A673 (cell line): Measurements from ENCODE around the gene SRP19. TPM values are rescaled to one million over a fixed set of nuclear protein-coding genes. Genes with fewer than 3 reads are reported as not detected.

Experiments used
- BruUV-seq: library from RNA; stranded (reverse); fragments of 400-500 nt; replicated peaks from 2 replicates; lab custom pipeline; 2021; lab: Mats Ljungman, UMichigan
- CTCF ChIA-PET: fragments of 300-600 bp; sonication (Branson Sonifier 250); formaldehyde crosslinking; loops from one replicate; lab custom pipeline; 2022; ENCODE audit warnings: antibody characterized with exemption; lab: Charles Lee
- POLR2A ChIA-PET: fragments of 300-600 bp; sonication (Branson Sonifier 250); formaldehyde crosslinking; loops from one replicate; lab custom pipeline; 2022; ENCODE audit warnings: antibody characterized with exemption; ENCODE audit not compliant: low non-redundant PET; lab: Charles Lee
- DNase-seq: peaks from one replicate; pipeline ENCODE4 v3.0.0-alpha.2; 2015; ENCODE audit warnings: low spot score
- H3K27ac ChIP-seq: fragments of 200-600 bp; sonication (generic); 2 replicates; pipeline ENCODE4 v1.5.1; 2016; ENCODE audit warnings: mixed run types, low read depth, mild to moderate bottlenecking, mixed read lengths, antibody characterized with exemption, low read length; ENCODE audit not compliant: poor library complexity, severe bottlenecking
- H3K27me3 ChIP-seq: fragments of 200-600 bp; sonication (generic); replicated peaks from 2 replicates; pipeline ENCODE4 v1.6.1; 2017; ENCODE audit warnings: mixed run types, low read depth, mild to moderate bottlenecking, mixed read lengths, antibody characterized with exemption, low read length; ENCODE audit not compliant: insufficient read depth, poor library complexity
- H3K36me3 ChIP-seq: fragments of 200-600 bp; sonication (generic); 2 replicates; pipeline ENCODE4 v1.6.1; 2016; ENCODE audit warnings: mixed run types, mild to moderate bottlenecking, mixed read lengths, antibody characterized with exemption, low read length; ENCODE audit not compliant: insufficient read depth, poor library complexity, severe bottlenecking
- H3K4me1 ChIP-seq: fragments of 200-600 bp; sonication (generic); 2 replicates; pipeline ENCODE4 v1.6.1; 2017; ENCODE audit warnings: mixed run types, mild to moderate bottlenecking, mixed read lengths, antibody characterized with exemption, low read length; ENCODE audit not compliant: insufficient read depth, poor library complexity, severe bottlenecking
- H3K4me3 ChIP-seq: fragments of 200-600 bp; sonication (generic); 2 replicates; pipeline ENCODE4 v1.5.1; 2016; ENCODE audit warnings: low read depth, mixed run types, mild to moderate bottlenecking, mixed read lengths, low read length; ENCODE audit not compliant: poor library complexity, severe bottlenecking
- H3K9me3 ChIP-seq: fragments of 200-600 bp; sonication (generic); 2 replicates; pipeline ENCODE4 v1.6.1; 2016; ENCODE audit warnings: mixed run types, low read depth, mild to moderate bottlenecking, mixed read lengths, antibody characterized with exemption, low read length; ENCODE audit not compliant: poor library complexity, severe bottlenecking
- EZH2 ChIP-seq: fragments of 200-600 bp; sonication (generic); IDR thresholded peaks from 2 replicates; pipeline ENCODE4 v1.6.1; 2017; ENCODE audit warnings: borderline replicate concordance, low read depth, mild to moderate bottlenecking, mixed read lengths, antibody characterized with exemption, low read length; ENCODE audit not compliant: poor library complexity, severe bottlenecking
- intact Hi-C: fragments of 100-400 bp; cut with micrococcal nuclease; formaldehyde crosslinking; loops from one replicate; pipeline ENCODE4 v1.10.0; 2022; ENCODE audit not compliant: unreplicated experiment
- total RNA-seq: library from RNA; stranded (reverse); gene quantifications from 2 replicates; pipeline ENCODE4 v1.2.3, GENCODE V29; 2021
- TF ChIP-seq, protein P1 (sequence below): fragments of 300-800, 200-600 bp; sonication (generic); conservative IDR thresholded peaks from 2 replicates; pipeline ENCODE4 v1.5.1; 2017; ENCODE audit warnings: low read depth, mild to moderate bottlenecking, antibody characterized with exemption, low read length, moderate library complexity, mixed read lengths

SRP19 gene
- total RNA-seq, 1 experiment from 2014 or later: 73.9 TPM

DNA sequence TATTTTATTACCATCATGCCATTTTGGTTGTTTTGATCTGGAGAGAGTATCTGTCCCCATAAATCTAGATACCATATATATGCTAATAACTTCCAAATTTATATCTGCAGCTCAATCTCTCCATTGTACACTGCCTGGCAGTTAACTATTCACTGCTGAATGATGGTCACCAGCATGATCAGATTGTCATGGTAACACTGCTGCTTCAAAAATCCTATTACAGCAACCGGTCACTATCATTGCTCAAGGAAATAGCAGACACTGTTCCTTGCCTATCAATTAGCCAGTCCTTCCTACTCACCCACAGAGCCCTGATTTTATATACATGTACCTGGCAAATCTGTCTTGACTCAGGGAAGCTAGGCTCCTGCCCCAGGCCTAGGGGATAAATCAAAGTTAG, 49.4 kb downstream of the SRP19 start:
- TF ChIP-seq, protein P1, sequence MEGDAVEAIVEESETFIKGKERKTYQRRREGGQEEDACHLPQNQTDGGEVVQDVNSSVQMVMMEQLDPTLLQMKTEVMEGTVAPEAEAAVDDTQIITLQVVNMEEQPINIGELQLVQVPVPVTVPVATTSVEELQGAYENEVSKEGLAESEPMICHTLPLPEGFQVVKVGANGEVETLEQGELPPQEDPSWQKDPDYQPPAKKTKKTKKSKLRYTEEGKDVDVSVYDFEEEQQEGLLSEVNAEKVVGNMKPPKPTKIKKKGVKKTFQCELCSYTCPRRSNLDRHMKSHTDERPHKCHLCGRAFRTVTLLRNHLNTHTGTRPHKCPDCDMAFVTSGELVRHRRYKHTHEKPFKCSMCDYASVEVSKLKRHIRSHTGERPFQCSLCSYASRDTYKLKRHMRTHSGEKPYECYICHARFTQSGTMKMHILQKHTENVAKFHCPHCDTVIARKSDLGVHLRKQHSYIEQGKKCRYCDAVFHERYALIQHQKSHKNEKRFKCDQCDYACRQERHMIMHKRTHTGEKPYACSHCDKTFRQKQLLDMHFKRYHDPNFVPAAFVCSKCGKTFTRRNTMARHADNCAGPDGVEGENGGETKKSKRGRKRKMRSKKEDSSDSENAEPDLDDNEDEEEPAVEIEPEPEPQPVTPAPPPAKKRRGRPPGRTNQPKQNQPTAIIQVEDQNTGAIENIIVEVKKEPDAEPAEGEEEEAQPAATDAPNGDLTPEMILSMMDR: no peak
- TF ChIP-seq EZH2: no peak
- H3K9me3 ChIP-seq: no peaks in the 10 kb centered on the region
- DNase-seq: no peak
- peaks cover 12% of the 10 kb centered on the region for H3K4me1 ChIP-seq
- CTCF ChIA-PET: no interaction called here
- intact Hi-C loops: no loop called here
- H3K27me3 ChIP-seq: no peaks in the 10 kb centered on the region
- no TSS peak for BruUV-seq
- no peak overlapping the region for H3K27ac ChIP-seq
- no peak overlapping the region for H3K4me3 ChIP-seq
- H3K36me3 ChIP-seq: peaks cover 21% of the 10 kb centered on the region
- POLR2A ChIA-PET: no interaction called here

DNA sequence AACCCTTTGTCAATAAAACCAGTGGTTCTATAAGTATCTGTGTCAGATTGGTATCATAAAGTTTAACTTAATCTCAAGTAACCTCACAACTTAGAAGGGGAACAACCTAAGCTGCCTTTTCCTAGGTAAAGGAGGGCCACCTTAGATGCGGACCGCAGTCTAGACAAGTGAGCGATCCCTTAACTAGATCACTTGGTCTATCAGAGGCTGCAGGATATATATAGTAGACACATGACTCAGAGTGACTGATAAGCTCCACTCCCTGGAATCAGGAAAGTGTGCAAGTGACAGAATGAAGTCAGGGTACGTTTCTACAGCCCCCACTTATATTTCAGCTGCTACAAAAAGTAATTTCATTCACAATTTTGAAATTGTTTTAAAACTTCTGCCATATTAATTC, 53.5 kb downstream of the SRP19 start:
- Histone ChIP-seq H3K36me3 (peaks cover 44% of the 10 kb centered on the region), H3K9me3 (no peaks in the 10 kb centered on the region), H3K4me1 (peaks cover 12% of the 10 kb centered on the region), H3K4me3 (no peak overlapping the region), H3K27ac (no peak overlapping the region), H3K27me3 (no peaks in the 10 kb centered on the region)
- no peak for TF ChIP-seq EZH2
- TF ChIP-seq, protein P1: no peak
- DNase-seq: no peak
- CTCF ChIA-PET: no interaction called here
- BruUV-seq: no TSS peak
- POLR2A ChIA-PET: no interaction called here
- intact Hi-C loops: no loop called here

DNA sequence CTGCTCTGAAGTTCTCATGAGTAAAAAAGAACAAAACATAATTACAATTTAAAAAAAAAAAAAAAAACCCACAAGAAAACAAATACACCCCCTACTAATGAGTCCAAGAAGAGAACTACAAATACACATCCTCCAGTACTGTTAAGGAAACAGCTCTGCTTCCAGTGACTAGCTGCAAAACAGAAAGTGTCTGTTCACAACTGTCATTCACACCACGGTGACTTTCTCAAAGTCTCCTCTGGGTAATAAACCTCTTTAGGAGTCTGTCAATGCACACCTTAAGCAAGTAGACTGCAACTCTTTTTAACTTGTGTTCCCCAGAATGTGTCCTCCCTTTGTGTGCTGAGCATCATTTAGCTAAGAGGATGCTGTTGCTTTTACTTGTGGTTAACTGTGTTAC, 54.7 kb downstream of the SRP19 start:
- intact Hi-C loops: no loop called here
- Histone ChIP-seq H3K27ac (no peak overlapping the region), H3K4me3 (no peak overlapping the region), H3K9me3 (no peaks in the 10 kb centered on the region), H3K4me1 (peaks cover 16% of the 10 kb centered on the region), H3K36me3 (peaks cover 37% of the 10 kb centered on the region), H3K27me3 (no peaks in the 10 kb centered on the region)
- DNase-seq: no peak
- CTCF ChIA-PET: no interaction called here
- TF ChIP-seq EZH2: no peak
- TF ChIP-seq, protein P1: no peak
- POLR2A ChIA-PET: interaction anchor here (0.7 kb wide), 1 partner anchor 295 kb away, joined by 10 read pairs; no protein-coding TSS in a partner anchor
- no TSS peak for BruUV-seq
